Ishikawa (cell line): Measurements from ENCODE around the gene ANKRD12.

Experiments used
- CEBPB ChIP-seq: IDR thresholded peaks from 2 replicates; pipeline ENCODE4 v1.6.1; 2012
- CREB1 ChIP-seq: IDR thresholded peaks from 2 replicates; pipeline ENCODE4 v1.6.1; 2012; ENCODE audit warnings: low read depth
- EGR1 ChIP-seq: IDR thresholded peaks from 2 replicates; pipeline ENCODE4 v1.6.1; 2012
- EP300 ChIP-seq: IDR thresholded peaks from 2 replicates; pipeline ENCODE4 v1.6.1; 2012; ENCODE audit warnings: borderline replicate concordance
- MAX ChIP-seq: IDR thresholded peaks from 2 replicates; pipeline ENCODE4 v1.6.1; 2012
- NFIC ChIP-seq: IDR thresholded peaks from 2 replicates; pipeline ENCODE4 v1.6.1; 2012
- RAD21 ChIP-seq: IDR thresholded peaks from 2 replicates; pipeline ENCODE4 v1.6.1; 2012; ENCODE audit warnings: low read depth
- REST ChIP-seq: IDR thresholded peaks from 2 replicates; pipeline ENCODE4 v1.6.1; 2012; ENCODE audit warnings: low read depth, mild to moderate bottlenecking
- TAF1 ChIP-seq: IDR thresholded peaks from 2 replicates; pipeline ENCODE4 v1.6.1; 2012; ENCODE audit warnings: low read depth, mild to moderate bottlenecking
- TEAD4 ChIP-seq: IDR thresholded peaks from 2 replicates; pipeline ENCODE4 v1.6.1; 2012
- ZBTB7A ChIP-seq: IDR thresholded peaks from 2 replicates; pipeline ENCODE4 v1.6.1; 2012; ENCODE audit warnings: low read depth

GRCh38 chr18:9147440-9148202 is 11.0 kb downstream of the ANKRD12 start:
- TF ChIP-seq MAX (no peak), EP300 (no peak), RAD21 (peak; percentile 80), CEBPB (no peak), TEAD4 (no peak), ZBTB7A (no peak), REST (no peak), NFIC (no peak), EGR1 (no peak), CREB1 (no peak), TAF1 (no peak)
